Neural progenitor cell (in vitro differentiated cells): ENCODE results near the gene IRAK1.

Experiments
- CTCF ChIP-seq: fragments of 200-600 bp; sonication (generic); IDR thresholded peaks from 2 replicates; pipeline ENCODE4 v1.5.1; 2017; ENCODE audit warnings: antibody characterized with exemption, mild to moderate bottlenecking
- EZH2 ChIP-seq: fragments of 200-600 bp; sonication (generic); IDR thresholded peaks from 2 replicates; pipeline ENCODE4 v1.6.1; 2017; ENCODE audit warnings: antibody characterized with exemption, mild to moderate bottlenecking, moderate library complexity

GRCh38 chrX:154068560-154068959, 48.9 kb upstream of the IRAK1 start:
- TF ChIP-seq CTCF (no peak), EZH2 (no peak)
